H1 (cell line): Measurements from ENCODE around the gene IL13. TPM values are rescaled to one million over a fixed set of nuclear protein-coding genes. Genes with fewer than 3 reads are reported as not detected.

Experiments used
- CTCF ChIA-PET: fragments of 300-600 bp; sonication (Branson Sonifier 250); formaldehyde crosslinking; loops from one replicate; lab custom pipeline; 2021; ENCODE audit not compliant: partially characterized antibody; lab: Charles Lee
- POLR2A ChIA-PET: fragments of 300-600 bp; sonication (Branson Sonifier 250); formaldehyde crosslinking; loops from one replicate; lab custom pipeline; 2021; ENCODE audit warnings: inconsistent platforms; ENCODE audit not compliant: partially characterized antibody; lab: Charles Lee
- DNase-seq, 2 experiments: peaks; one replicate each; pipeline versions ENCODE4 v3.0.0 to v3.0.0-alpha.2; 2010 to 2022; ENCODE audit warnings: low spot score in 2 of 2, low read depth in 1 of 2, mixed read lengths in 1 of 2
- FAIRE-seq: peaks from 2 replicates; lab custom pipeline; 2011; peaks lifted over from hg19 to GRCh38; lab: Jason Lieb, UNC
- H2AFZ ChIP-seq: 2 replicates; pipeline ENCODE4 v1.8.1; 2012; ENCODE audit warnings: low read length, inconsistent platforms
- H2AK5ac ChIP-seq: 2 replicates; pipeline ENCODE4 v1.6.1; 2013; ENCODE audit warnings: low read depth, low read length
- H2BK120ac ChIP-seq: replicated peaks from 2 replicates; pipeline ENCODE3; 2013; ENCODE audit warnings: low read depth, low read length, inconsistent platforms
- H2BK12ac ChIP-seq: 2 replicates; pipeline ENCODE4 v1.6.1; 2013; ENCODE audit warnings: low read depth, low read length
- H2BK15ac ChIP-seq: 2 replicates; pipeline ENCODE4 v1.6.1; 2013; ENCODE audit warnings: low read length
- H2BK20ac ChIP-seq: 2 replicates; pipeline ENCODE4 v1.6.1; 2013; ENCODE audit warnings: low read length
- H2BK5ac ChIP-seq: 2 replicates; pipeline ENCODE4 v1.6.1; 2013; ENCODE audit warnings: low read depth, low read length
- H3K14ac ChIP-seq: 2 replicates; pipeline ENCODE4 v1.6.1; 2013; ENCODE audit warnings: inconsistent platforms; ENCODE audit not compliant: insufficient read length
- H3K18ac ChIP-seq: 2 replicates; pipeline ENCODE4 v1.6.1; 2013; ENCODE audit warnings: low read length; ENCODE audit errors: extremely low read depth
- H3K23ac ChIP-seq: 2 replicates; pipeline ENCODE4 v1.6.1; 2013; ENCODE audit warnings: inconsistent platforms; ENCODE audit not compliant: insufficient read length
- H3K23me2 ChIP-seq: 2 replicates; pipeline ENCODE4 v1.6.1; 2013; ENCODE audit warnings: low read depth, low read length
- H3K27ac ChIP-seq: 2 replicates; pipeline ENCODE4 v1.6.1; 2011; ENCODE audit warnings: low read depth, low read length, inconsistent platforms
- H3K27me3 ChIP-seq, 4 experiments: replicated peaks in 1 of 4; 1 replicate in 1 of 4; 2 replicates in 3 of 4; pipeline versions ENCODE4 v1.6.1 to v1.8.1; 2011 to 2013; ENCODE audit warnings: low read length in 3 of 4, mild to moderate bottlenecking in 3 of 4, inconsistent platforms in 2 of 4, mixed read lengths in 2 of 4, moderate library complexity in 1 of 4; ENCODE audit not compliant: control insufficient read depth in 3 of 4, insufficient read depth in 3 of 4; ENCODE audit errors: extremely low read depth in 1 of 4
- H3K36me3 ChIP-seq, 4 experiments: 2 replicates each; pipeline versions ENCODE4 v1.6.1 to v1.8.1; 2011 to 2013; ENCODE audit warnings: mild to moderate bottlenecking in 4 of 4, low read length in 3 of 4, moderate library complexity in 2 of 4, control low read depth in 1 of 4, inconsistent platforms in 1 of 4; ENCODE audit not compliant: insufficient read depth in 4 of 4, control insufficient read depth in 2 of 4
- H3K4ac ChIP-seq: replicated peaks from 2 replicates; pipeline ENCODE3; 2013; ENCODE audit warnings: low read length, low read depth, mixed read lengths, inconsistent platforms; ENCODE audit not compliant: insufficient read length
- H3K4me1 ChIP-seq, 4 experiments: replicated peaks in 1 of 4; 1 replicate in 1 of 4; 2 replicates in 3 of 4; pipeline versions ENCODE4 v1.6.1 to v1.8.1; 2011 to 2013; ENCODE audit warnings: low read length in 3 of 4, inconsistent platforms in 2 of 4, mixed read lengths in 1 of 4; ENCODE audit not compliant: insufficient read depth in 4 of 4, control insufficient read depth in 3 of 4
- H3K4me2 ChIP-seq, 2 experiments: 2 replicates each; pipeline versions ENCODE4 v1.6.1 to v1.8.1; 2011 to 2013; ENCODE audit warnings: low read depth in 2 of 2, low read length in 2 of 2, control low read depth in 1 of 2, inconsistent platforms in 1 of 2, mild to moderate bottlenecking in 1 of 2; ENCODE audit not compliant: insufficient read depth in 1 of 2
- H3K4me3 ChIP-seq, 4 experiments: fragments of 200-600, 300-600 bp in 1 of 4; sonication (generic), shearing (Covaris generic), sonication (Bioruptor Twin) in 1 of 4; 2 replicates each; pipeline versions ENCODE4 v1.5.1 to v1.8.1; 2011 to 2016; ENCODE audit warnings: low read length in 4 of 4, low read depth in 3 of 4, control low read depth in 2 of 4, inconsistent platforms in 2 of 4, mild to moderate bottlenecking in 2 of 4, mixed read lengths in 1 of 4, moderate library complexity in 1 of 4; ENCODE audit not compliant: insufficient read depth in 2 of 4; ENCODE audit errors: extremely low read depth in 1 of 4
- H3K56ac ChIP-seq: replicated peaks from 2 replicates; pipeline ENCODE3; 2013; ENCODE audit warnings: low read depth, mild to moderate bottlenecking, mixed read lengths, low read length, inconsistent platforms; ENCODE audit not compliant: insufficient read length
- H3K79me1 ChIP-seq: 2 replicates; pipeline ENCODE4 v1.6.1; 2013; ENCODE audit warnings: low read depth, low read length, control low read depth
- H3K79me2 ChIP-seq, 2 experiments: 2 replicates each; pipeline versions ENCODE4 v1.6.1 to v1.8.1; 2012 to 2013; ENCODE audit warnings: low read length in 2 of 2, mild to moderate bottlenecking in 2 of 2, inconsistent platforms in 1 of 2; ENCODE audit not compliant: insufficient read depth in 2 of 2, control insufficient read depth in 1 of 2
- H3K9ac ChIP-seq, 4 experiments: replicated peaks in 1 of 4; 1 replicate in 1 of 4; 2 replicates in 3 of 4; pipeline versions ENCODE4 v1.6.1 to v1.8.1; 2011 to 2013; ENCODE audit warnings: low read depth in 3 of 4, low read length in 3 of 4, control low read depth in 2 of 4, mild to moderate bottlenecking in 2 of 4, moderate library complexity in 2 of 4, inconsistent platforms in 1 of 4; ENCODE audit errors: extremely low read depth in 1 of 4
- H3K9me3 ChIP-seq, 2 experiments: 2 replicates each; pipeline versions ENCODE4 v1.6.1 to v1.8.1; 2012 to 2013; ENCODE audit warnings: mild to moderate bottlenecking in 2 of 2, moderate library complexity in 2 of 2, control low read depth in 1 of 2, inconsistent platforms in 1 of 2, low read depth in 1 of 2, low read length in 1 of 2, mixed read lengths in 1 of 2; ENCODE audit not compliant: insufficient read depth in 2 of 2
- H4K20me1 ChIP-seq, 2 experiments: replicated peaks in 1 of 2; 2 replicates each; pipeline versions ENCODE3 to v1.8.1; 2011 to 2013; ENCODE audit warnings: inconsistent platforms in 2 of 2, low read length in 2 of 2, mild to moderate bottlenecking in 1 of 2; ENCODE audit not compliant: insufficient read depth in 2 of 2, control insufficient read depth in 1 of 2
- H4K5ac ChIP-seq: 2 replicates; pipeline ENCODE4 v1.6.1; 2013; ENCODE audit warnings: low read length, low read depth, mixed read lengths, inconsistent platforms; ENCODE audit not compliant: insufficient read length
- H4K8ac ChIP-seq: 2 replicates; pipeline ENCODE4 v1.8.0; 2013; ENCODE audit warnings: mild to moderate bottlenecking, moderate library complexity, low read length, inconsistent platforms; ENCODE audit not compliant: insufficient read depth; ENCODE audit errors: extremely low read depth
- H4K91ac ChIP-seq: replicated peaks from 2 replicates; pipeline ENCODE3; 2013; ENCODE audit warnings: low read length, mixed read lengths, inconsistent platforms; ENCODE audit not compliant: insufficient read length
- ATF2 ChIP-seq: IDR thresholded peaks from 2 replicates; pipeline ENCODE4 v1.6.1; 2012; ENCODE audit warnings: low read length, inconsistent platforms
- ATF3 ChIP-seq: IDR thresholded peaks from 2 replicates; pipeline ENCODE4 v1.6.1; 2011; ENCODE audit warnings: low read depth, mild to moderate bottlenecking, low read length; ENCODE audit not compliant: insufficient read depth
- CBX5 ChIP-seq: fragments of 300-800, 300-1000 bp; sonication (generic); IDR thresholded peaks from 2 replicates; pipeline ENCODE4 v1.7.1; 2016; ENCODE audit warnings: antibody characterized with exemption, low read length, low read depth
- EP300 ChIP-seq, 2 experiments: IDR thresholded peaks; 1 replicate in 1 of 2; 2 replicates in 1 of 2; pipeline ENCODE4 v1.6.1; 2011 to 2012; ENCODE audit warnings: low read depth in 2 of 2, low read length in 2 of 2, mild to moderate bottlenecking in 2 of 2, borderline replicate concordance in 1 of 2, inconsistent platforms in 1 of 2, moderate library complexity in 1 of 2
- GTF2F1 ChIP-seq: IDR thresholded peaks from 2 replicates; pipeline ENCODE4 v1.6.1; 2012; ENCODE audit warnings: low read depth, low read length, improper control_type of control experiment, borderline replicate concordance
- HDAC6 ChIP-seq: IDR thresholded peaks from one replicate; pipeline ENCODE4 v1.7.1; 2012; ENCODE audit warnings: low read depth, mild to moderate bottlenecking, inconsistent platforms, low read length, moderate library complexity
- JUND ChIP-seq: IDR thresholded peaks from 2 replicates; pipeline ENCODE4 v1.6.1; 2011; ENCODE audit warnings: mild to moderate bottlenecking, improper control_type of control experiment, low read length
- NRF1 ChIP-seq: IDR thresholded peaks from 2 replicates; pipeline ENCODE4 v1.6.1; 2011; ENCODE audit warnings: mild to moderate bottlenecking, low read depth, low read length, improper control_type of control experiment
- RXRA ChIP-seq: IDR thresholded peaks from 2 replicates; pipeline ENCODE4 v1.6.1; 2011; ENCODE audit warnings: low read depth, mild to moderate bottlenecking, low read length, moderate library complexity; ENCODE audit not compliant: insufficient read depth
- TAF1 ChIP-seq: IDR thresholded peaks from 2 replicates; pipeline ENCODE4 v1.6.1; 2011; ENCODE audit warnings: mild to moderate bottlenecking, low read depth, low read length
- TAF7 ChIP-seq: optimal IDR thresholded peaks from 2 replicates; pipeline ENCODE3; 2011; ENCODE audit warnings: low read depth, mild to moderate bottlenecking, inconsistent platforms, low read length, moderate library complexity, borderline replicate concordance
- WGBS, 2 experiments: shearing (Covaris generic) in 1 of 2; methylation state at CpG; one replicate each; pipeline versions ENCODE4 v1.1.6 to v1.1.7; 2013 to 2015; ENCODE audit warnings: low lambda C conversion rate in 2 of 2, mixed read lengths in 2 of 2, inconsistent platforms in 1 of 2, low coverage in 1 of 2, missing lambda C conversion rate in 1 of 2; ENCODE audit not compliant: insufficient replicate concordance in 2 of 2, insufficient coverage in 1 of 2, insufficient read length in 1 of 2; ENCODE audit errors: extremely low coverage in 1 of 2, missing lambda C conversion rate in 1 of 2; 5-methylcytosine and 5-hydroxymethylcytosine counted together
- polyA plus RNA-seq, 7 experiments: library from polyadenylated mRNA; depleted of rRNA in 3 of 7; stranded (reverse) in 5 of 7; unstranded in 2 of 7; fragments of >200 nt in 5 of 7; fragments of 200-250 nt in 2 of 7; gene quantifications; 1 replicate in 5 of 7; 2 replicates in 1 of 7; 4 replicates in 1 of 7; pipeline versions ENCODE4 v1.2.1 to v1.2.3, GENCODE V29; 2011 to 2013; ENCODE audit warnings: missing spikeins in 2 of 7, mixed read lengths in 2 of 7
- total RNA-seq: library from RNA; stranded (reverse); fragmentation: NEBNext Ultra II Directional; extraction: Animal tissue kit (Norgen Biotek cat#: 25700); gene quantifications from 2 replicates; pipeline ENCODE4 v1.2.1, GENCODE V29; 2021

Gene IL13
- total and polyA plus RNA-seq, 2 of the 8 experiments (the other 6 are each of a cell fraction or from before 2014, with no cell fraction given) = not detected

- Histone ChIP-seq H3K79me1 (no peaks in the 10 kb centered on the region), H3K23me2 (no peaks in the 10 kb centered on the region), H3K27me3 (no peaks in the 10 kb centered on the region), H2BK5ac (no peak overlapping the region), H2BK15ac (no peak overlapping the region), H3K14ac (no peak overlapping the region), H3K4me3 (no peak overlapping the region), H4K5ac (no peak overlapping the region), H3K4me1 (peaks cover 0 to 5% (median under 1%) of the 10 kb centered on the region in 4 experiments; a peak in 2 of 7 replicates), H2AK5ac (no peak overlapping the region), H2AFZ (no peak overlapping the region), H4K8ac (no peak overlapping the region), H3K9me3 (no peaks in the 10 kb centered on the region), H3K9ac (no peak overlapping the region), H3K4ac (no peak overlapping the region), H2BK12ac (no peak overlapping the region), H2BK120ac (no peak overlapping the region), H4K91ac (no peak overlapping the region), H3K4me2 (no peak overlapping the region), H3K36me3 (peaks cover 0 to 35% (median 23%) of the 10 kb centered on the region in 4 experiments; a peak in 7 of 8 replicates), H3K23ac (no peak overlapping the region), H4K20me1 (no peaks in the 10 kb centered on the region), H3K27ac (no peak overlapping the region), H3K56ac (no peak overlapping the region), H3K18ac (no peak overlapping the region), H2BK20ac (no peak overlapping the region), H3K79me2 (no peaks in the 10 kb centered on the region)
- CTCF ChIA-PET = interaction anchor here (0.7 to 1.7 kb wide), 4 partner anchors 36 to 316 kb away, joined by 3 to 6 read pairs (median 4); no protein-coding TSS in a partner anchor
- POLR2A ChIA-PET = interaction anchor here (1.0 kb wide), 1 partner anchor 9 kb away, joined by 3 read pairs; no protein-coding TSS in a partner anchor
- DNase-seq (no peak), FAIRE-seq (no peak)
- WGBS, 2 experiments = 83% methylated on average over 3 of the region's 3 CpGs; no CpG with 5 or more reads in 1 of the 2 experiments
- TF ChIP-seq NRF1 = no peak
- no peak for TF ChIP-seq ATF3
- no peak for TF ChIP-seq RXRA
- TF ChIP-seq ATF2 = no peak
- no peak for TF ChIP-seq CBX5
- TF ChIP-seq EP300 (IDR thresholded peaks at IDR 0.05; ENCODE audit: borderline replicate concordance in 1 of 2, low read depth in 2 of 2, low read length in 2 of 2) = no peak
- no peak for TF ChIP-seq TAF7
- no peak for TF ChIP-seq GTF2F1
- no peak for TF ChIP-seq HDAC6
- TF ChIP-seq JUND = no peak
- TF ChIP-seq TAF1 = no peak
Observed at GRCh38 chr5:132641241-132641723, 16.7 kb upstream of the IL13 start.
